GM12878 (cell line): ENCODE results near the gene DNAJC9. TPM values are rescaled to one million over a fixed set of nuclear protein-coding genes. Genes with fewer than 3 reads are reported as not detected.

ENCODE experiments used
- RAD21 ChIP-seq: IDR thresholded peaks from 2 replicates; pipeline ENCODE4 v1.6.1; 2011; ENCODE audit warnings: mild to moderate bottlenecking, low read depth, low read length, moderate library complexity; ENCODE audit not compliant: insufficient read depth
- REST ChIP-seq: IDR thresholded peaks from 2 replicates; pipeline ENCODE4 v1.6.1; 2012; ENCODE audit warnings: mild to moderate bottlenecking, low read depth, low read length
- ZBTB11 ChIP-seq: fragments of 450-650 bp; formaldehyde crosslinking; IDR thresholded peaks from 2 replicates; pipeline ENCODE4 v1.5.0; 2022; ENCODE audit warnings: mild to moderate bottlenecking, missing genetic modification characterization
- polyA plus RNA-seq, 11 experiments: library from polyadenylated mRNA; depleted of rRNA in 4 of 11; unstranded in 6 of 11; stranded (reverse) in 5 of 11; fragments of >200 nt; fragmentation: Nextera tagmentation in 4 of 11; fragmentation: Illumina TruSeq in 1 of 11; extraction: Ambion mirVana in 4 of 11; extraction: Trizol in 1 of 11; gene quantifications; 1 replicate in 1 of 11; 2 replicates in 10 of 11; pipeline versions ENCODE4 v1.2.1 to v1.2.3, GENCODE V29; 2011 to 2016; ENCODE audit warnings: inconsistent platforms in 2 of 11, missing spikeins in 2 of 11, low read depth in 1 of 11
- total RNA-seq, 4 experiments: library from RNA; depleted of rRNA in 3 of 4; stranded (reverse); fragments of >200 nt in 3 of 4; fragmentation: Illumina TruSeq in 1 of 4; extraction: Trizol in 1 of 4; gene quantifications; 2 replicates each; pipeline versions ENCODE4 v1.2.1 to v1.2.3, GENCODE V29; 2013 to 2021

Gene DNAJC9
- total and polyA plus RNA-seq, 10 of the 15 experiments (the other 5 are each of a cell fraction or from before 2014, with no cell fraction given) = 15.0 to 72.9 (median 41.8) TPM

DNA sequence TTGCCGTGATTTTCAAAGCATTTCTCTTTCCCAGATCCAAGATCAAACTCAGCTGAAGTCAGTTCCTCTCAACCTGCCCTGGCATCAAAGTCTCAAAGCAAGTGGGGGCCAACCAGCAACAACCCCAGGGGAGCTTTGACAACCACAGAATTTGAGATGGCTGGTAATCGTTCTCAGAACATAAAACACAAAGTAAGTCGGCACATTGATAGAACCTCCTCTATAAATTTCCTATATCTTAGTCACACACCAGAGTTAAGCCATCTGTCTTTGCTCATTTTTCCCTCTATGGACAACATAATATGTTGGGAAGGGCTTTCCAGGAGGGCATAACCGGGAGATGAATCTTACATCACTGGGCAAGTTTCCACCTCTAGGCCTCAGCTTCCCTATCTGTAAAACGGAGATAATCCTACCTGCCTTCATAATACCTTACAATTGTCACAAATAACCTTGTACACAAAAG, 1.2 kb upstream of the DNAJC9 start (continued):
- TF ChIP-seq REST (no peak), RAD21 (no peak), ZBTB11 (CRISPR knock-in tag) (no peak)
